Fibroblast of mammary gland (primary cell): Measurements from ENCODE around the gene OR10H5.
"Not testable (repeated sequence)": the region's sequence is repeated elsewhere in the genome, so short reads cannot be mapped to it uniquely, and the experiment has no call there.

ENCODE experiments used
- DNase-seq: peaks from one replicate; pipeline ENCODE4 v3.0.0-alpha.2; 2010; ENCODE audit warnings: low read depth
- H3K4me3 ChIP-seq: 2 replicates; pipeline ENCODE4 v1.5.1; 2011; ENCODE audit warnings: low read depth, mild to moderate bottlenecking, low read length, moderate library complexity; ENCODE audit not compliant: control insufficient read depth
- TF ChIP-seq, protein P1 (sequence below): conservative IDR thresholded peaks from 2 replicates; pipeline ENCODE4 v1.5.1; 2011; ENCODE audit warnings: low read depth, low read length, inconsistent platforms; ENCODE audit not compliant: control insufficient read depth, insufficient read depth

The OR10H5 gene

DNA sequence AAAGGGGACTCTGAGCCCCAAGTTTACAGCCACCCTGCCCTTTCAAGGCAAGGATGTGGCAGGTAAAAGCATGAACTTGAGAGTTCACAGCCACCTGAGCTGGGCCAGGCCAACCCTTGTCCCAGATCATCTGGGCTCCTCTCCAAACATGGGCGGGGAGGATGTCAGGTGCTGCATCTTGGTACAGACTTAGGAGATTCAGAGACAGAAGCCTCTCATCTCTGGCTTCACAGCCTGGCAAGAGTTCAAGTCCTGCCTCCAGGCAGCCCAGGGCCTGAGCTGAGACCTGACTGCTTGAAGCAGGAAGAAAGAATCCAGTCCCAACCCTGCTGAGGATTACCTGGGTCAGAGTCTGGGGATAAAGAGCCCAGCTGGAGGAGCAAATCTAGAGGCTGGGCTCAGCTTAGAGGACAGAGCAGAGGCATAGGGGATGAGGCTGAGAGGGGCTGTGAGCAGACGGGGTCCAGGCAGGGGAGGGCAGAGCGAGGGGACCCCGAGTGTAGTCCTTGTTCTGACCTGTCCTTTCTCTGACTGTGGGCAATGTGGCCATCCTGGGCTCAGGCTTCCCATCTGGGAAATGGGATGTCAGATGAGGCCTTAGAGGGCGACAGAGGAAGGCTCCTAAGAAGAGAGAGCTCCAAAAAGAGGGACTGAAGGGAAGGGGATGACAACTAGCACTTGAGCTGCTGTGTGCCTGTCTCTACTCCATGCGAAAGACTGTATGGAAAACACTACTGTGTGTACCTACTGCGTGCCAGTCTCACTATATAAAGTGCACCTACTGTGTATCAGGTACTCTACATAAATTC lies 6.6 kb upstream of the OR10H5 start:
- DNase-seq = no peak
- H3K4me3 ChIP-seq = no peak overlapping the region
- TF ChIP-seq, protein P1, sequence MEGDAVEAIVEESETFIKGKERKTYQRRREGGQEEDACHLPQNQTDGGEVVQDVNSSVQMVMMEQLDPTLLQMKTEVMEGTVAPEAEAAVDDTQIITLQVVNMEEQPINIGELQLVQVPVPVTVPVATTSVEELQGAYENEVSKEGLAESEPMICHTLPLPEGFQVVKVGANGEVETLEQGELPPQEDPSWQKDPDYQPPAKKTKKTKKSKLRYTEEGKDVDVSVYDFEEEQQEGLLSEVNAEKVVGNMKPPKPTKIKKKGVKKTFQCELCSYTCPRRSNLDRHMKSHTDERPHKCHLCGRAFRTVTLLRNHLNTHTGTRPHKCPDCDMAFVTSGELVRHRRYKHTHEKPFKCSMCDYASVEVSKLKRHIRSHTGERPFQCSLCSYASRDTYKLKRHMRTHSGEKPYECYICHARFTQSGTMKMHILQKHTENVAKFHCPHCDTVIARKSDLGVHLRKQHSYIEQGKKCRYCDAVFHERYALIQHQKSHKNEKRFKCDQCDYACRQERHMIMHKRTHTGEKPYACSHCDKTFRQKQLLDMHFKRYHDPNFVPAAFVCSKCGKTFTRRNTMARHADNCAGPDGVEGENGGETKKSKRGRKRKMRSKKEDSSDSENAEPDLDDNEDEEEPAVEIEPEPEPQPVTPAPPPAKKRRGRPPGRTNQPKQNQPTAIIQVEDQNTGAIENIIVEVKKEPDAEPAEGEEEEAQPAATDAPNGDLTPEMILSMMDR = no peak

DNA sequence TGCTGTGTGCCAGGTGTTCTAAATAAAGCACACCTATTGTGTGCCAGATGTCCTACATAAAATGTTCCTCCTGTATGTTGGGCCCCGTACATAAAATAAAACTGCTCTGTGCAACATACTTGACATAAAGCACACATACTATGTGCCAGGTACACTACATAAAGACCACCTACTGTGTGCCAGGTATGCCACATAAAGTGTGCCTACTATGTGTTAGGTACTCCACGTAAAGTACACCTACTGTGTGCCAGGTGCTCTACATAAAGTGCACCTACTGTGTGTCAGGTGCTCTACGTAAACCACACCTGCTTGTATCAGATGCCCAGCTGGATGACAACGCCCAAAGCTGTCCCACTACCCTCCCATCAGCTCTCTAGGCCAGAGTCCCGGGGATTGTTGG lies 5.8 kb upstream of the OR10H5 start:
- no peak overlapping the region for H3K4me3 ChIP-seq
- DNase-seq = no peak
- TF ChIP-seq, protein P1 = no peak

DNA sequence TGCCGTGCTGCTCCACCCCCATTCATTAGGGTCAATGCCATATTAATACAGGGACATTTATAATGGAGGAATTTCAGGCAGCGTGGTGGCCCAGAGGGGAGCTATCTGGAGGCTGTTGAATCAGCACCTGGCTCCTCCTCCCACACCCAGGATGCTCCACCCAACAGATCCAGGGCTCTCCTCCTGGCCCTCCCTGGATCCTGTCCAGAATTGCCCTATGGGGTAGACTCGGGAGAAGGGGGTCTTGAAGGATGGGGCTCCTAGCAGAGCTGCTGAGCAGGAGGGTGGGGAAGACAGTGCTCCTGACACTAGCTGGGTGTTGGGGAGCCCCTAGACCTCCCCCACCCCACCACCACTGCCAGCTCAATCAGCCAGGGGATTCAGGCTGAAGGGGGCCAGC lies 5.2 kb upstream of the OR10H5 start:
- TF ChIP-seq, protein P1 = no peak
- no peak for DNase-seq
- H3K4me3 ChIP-seq = no peak overlapping the region

DNA sequence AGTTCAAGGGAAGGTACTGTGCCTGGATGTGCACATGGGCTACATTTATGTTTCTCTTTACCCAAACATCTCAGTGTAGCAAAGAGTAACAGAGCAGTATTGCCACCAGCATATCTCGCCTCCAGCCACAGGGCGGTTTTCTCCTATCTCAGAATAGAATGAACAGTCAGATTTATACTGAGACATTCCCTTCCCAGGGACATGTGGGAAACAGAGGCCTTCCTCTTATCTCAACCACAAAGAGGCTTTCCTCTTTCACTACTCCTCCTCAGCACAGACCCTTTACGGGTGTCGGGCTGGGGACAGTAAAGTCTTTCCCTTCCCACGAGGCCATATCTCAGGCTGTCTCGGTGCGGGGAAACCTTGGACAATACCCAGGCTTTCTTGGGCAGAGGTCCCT lies 4.6 kb upstream of the OR10H5 start:
- not testable (repeated sequence) for DNase-seq, H3K4me3 ChIP-seq

DNA sequence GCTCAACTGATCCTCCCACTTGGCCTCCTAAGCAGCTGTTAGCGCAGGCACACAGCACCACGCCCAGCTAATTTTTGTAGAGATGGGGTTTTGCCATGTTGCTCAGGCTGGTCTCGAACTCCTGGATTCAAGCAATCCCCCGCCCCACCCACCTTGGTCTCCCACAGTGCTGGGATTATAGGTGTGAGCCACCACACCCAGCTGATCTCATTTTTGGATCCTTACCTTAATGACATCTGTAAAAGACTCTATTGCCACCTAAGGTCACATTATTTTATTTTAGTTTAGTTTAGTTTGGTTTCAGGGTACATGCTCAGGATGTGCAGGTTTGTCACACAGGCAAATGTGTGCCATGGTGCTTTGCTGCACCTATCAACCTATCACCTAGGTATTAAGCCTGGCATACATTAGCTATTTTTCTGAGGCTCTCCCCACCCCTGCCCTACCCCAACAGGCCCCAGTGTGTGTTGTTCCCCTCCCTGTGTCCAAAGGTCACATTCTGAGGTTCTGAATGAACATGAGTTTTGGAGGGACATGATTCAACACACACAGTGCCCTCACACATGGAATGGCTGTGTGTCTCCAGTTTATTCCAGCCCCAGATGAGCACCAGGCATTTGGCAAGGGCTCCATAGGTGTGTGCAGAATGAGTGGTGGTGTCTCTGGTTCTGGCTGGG lies 1.3 kb downstream of the OR10H5 start:
- TF ChIP-seq, protein P1 = no peak
- DNase-seq = no peak
- no peak overlapping the region for H3K4me3 ChIP-seq

DNA sequence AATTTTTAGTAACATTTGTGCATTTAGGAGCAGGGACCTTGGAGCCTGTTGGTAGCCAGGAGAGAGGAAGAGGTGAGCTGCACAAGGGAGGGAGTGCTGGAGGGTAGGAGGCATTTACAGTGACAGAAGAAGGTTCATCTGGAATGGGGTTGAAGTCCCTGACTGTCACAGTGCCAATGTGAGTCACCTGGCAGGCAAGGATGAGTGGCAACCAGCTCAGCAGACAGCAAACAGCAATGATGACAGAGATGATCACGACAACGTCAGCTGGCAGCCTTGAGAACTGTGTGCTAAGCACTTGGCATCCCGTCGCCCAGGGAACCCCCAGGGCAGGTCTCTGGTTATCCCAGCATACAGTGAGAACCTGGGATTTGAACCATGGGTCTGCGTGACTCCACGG lies 2.6 kb downstream of the OR10H5 start:
- TF ChIP-seq, protein P1 = no peak

DNA sequence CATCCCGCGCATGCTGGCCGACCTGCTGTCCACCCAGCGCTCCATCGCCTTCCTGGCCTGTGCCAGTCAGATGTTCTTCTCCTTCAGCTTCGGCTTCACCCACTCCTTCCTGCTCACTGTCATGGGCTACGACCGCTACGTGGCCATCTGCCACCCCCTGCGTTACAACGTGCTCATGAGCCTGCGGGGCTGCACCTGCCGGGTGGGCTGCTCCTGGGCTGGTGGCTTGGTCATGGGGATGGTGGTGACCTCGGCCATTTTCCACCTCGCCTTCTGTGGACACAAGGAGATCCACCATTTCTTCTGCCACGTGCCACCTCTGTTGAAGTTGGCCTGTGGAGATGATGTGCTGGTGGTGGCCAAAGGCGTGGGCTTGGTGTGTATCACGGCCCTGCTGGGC lies 6.8 kb downstream of the OR10H5 start:
- not testable (repeated sequence) for H3K4me3 ChIP-seq

More for the DNA sequence above, 2.6 kb downstream of the OR10H5 start:
- H3K4me3 ChIP-seq = no peak overlapping the region
- DNase-seq = no peak

DNA sequence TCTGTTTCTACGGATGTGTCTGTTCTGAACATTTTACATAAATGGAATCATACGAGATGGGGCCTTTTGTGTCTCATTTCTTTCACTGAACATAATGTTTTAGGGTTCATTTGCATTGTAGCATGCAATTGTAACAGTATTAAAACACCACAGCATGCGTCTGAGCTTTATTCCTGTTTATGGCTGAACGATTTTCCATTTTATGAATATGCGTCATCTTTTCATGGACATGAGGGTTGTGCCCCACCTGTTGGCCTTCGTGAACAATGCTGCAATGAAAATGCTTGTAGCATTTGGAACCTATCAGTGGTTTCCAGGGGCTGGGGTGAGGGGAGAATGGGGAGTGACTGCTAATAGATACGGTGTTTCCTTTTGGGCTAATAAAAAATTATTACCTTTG lies 22.9 kb downstream of the OR10H5 start:
- peak; percentile 0 for DNase-seq
- TF ChIP-seq, protein P1 = no peak
- H3K4me3 ChIP-seq = no peak overlapping the region

More for the DNA sequence above, 6.8 kb downstream of the OR10H5 start:
- DNase-seq = not testable (repeated sequence)
